Adipocyte (in vitro differentiated cells): ENCODE data around the gene ATP8A2.

ENCODE experiments used
- DNase-seq: peaks from one replicate; pipeline ENCODE4 v3.0.0-alpha.2; 2015; ENCODE audit warnings: low read depth
- H3K27me3 ChIP-seq: replicated peaks from 2 replicates; pipeline ENCODE4 v1.7.0; 2013; ENCODE audit warnings: mild to moderate bottlenecking, low read length, moderate library complexity; ENCODE audit not compliant: control insufficient read depth, insufficient read depth
- H3K36me3 ChIP-seq: 2 replicates; pipeline ENCODE4 v1.7.0; 2013; ENCODE audit warnings: low read length, mild to moderate bottlenecking, moderate library complexity; ENCODE audit not compliant: control insufficient read depth, insufficient read depth, severe bottlenecking
- H3K4me1 ChIP-seq: 2 replicates; pipeline ENCODE4 v1.7.0; 2013; ENCODE audit warnings: mild to moderate bottlenecking, low read length, moderate library complexity; ENCODE audit not compliant: control insufficient read depth, insufficient read depth
- H3K4me3 ChIP-seq: 2 replicates; pipeline ENCODE4 v1.7.0; 2013; ENCODE audit warnings: mild to moderate bottlenecking, low read length, moderate library complexity
- H3K9ac ChIP-seq: 2 replicates; pipeline ENCODE4 v1.7.0; 2013; ENCODE audit warnings: mild to moderate bottlenecking, low read length, moderate library complexity
- H3K9me3 ChIP-seq: 2 replicates; pipeline ENCODE4 v1.7.0; 2013; ENCODE audit warnings: mild to moderate bottlenecking, low read length, moderate library complexity; ENCODE audit not compliant: control insufficient read depth

Gene ATP8A2

GRCh38 chr13:25928941-25929505 lies 557.2 kb downstream of the ATP8A2 start:
- Histone ChIP-seq H3K9me3 (no peaks in the 10 kb centered on the region), H3K4me1 (no peaks in the 10 kb centered on the region), H3K27me3 (peaks cover 23% of the 10 kb centered on the region), H3K4me3 (no peak overlapping the region), H3K36me3 (no peaks in the 10 kb centered on the region), H3K9ac (no peak overlapping the region)
- DNase-seq, result no peak

GRCh38 chr13:25929816-25930215 lies 558.0 kb downstream of the ATP8A2 start:
- Histone ChIP-seq H3K4me3 (no peak overlapping the region), H3K9ac (no peak overlapping the region), H3K9me3 (no peaks in the 10 kb centered on the region), H3K4me1 (no peaks in the 10 kb centered on the region), H3K36me3 (no peaks in the 10 kb centered on the region), H3K27me3 (peaks cover 20% of the 10 kb centered on the region)
- DNase-seq, result no peak

GRCh38 chr13:25930653-25931052 lies 558.9 kb downstream of the ATP8A2 start:
- Histone ChIP-seq H3K4me3 (no peak overlapping the region), H3K27me3 (peaks cover 20% of the 10 kb centered on the region), H3K9ac (no peak overlapping the region), H3K9me3 (no peaks in the 10 kb centered on the region), H3K36me3 (no peaks in the 10 kb centered on the region), H3K4me1 (no peaks in the 10 kb centered on the region)
- DNase-seq, result no peak

DNA sequence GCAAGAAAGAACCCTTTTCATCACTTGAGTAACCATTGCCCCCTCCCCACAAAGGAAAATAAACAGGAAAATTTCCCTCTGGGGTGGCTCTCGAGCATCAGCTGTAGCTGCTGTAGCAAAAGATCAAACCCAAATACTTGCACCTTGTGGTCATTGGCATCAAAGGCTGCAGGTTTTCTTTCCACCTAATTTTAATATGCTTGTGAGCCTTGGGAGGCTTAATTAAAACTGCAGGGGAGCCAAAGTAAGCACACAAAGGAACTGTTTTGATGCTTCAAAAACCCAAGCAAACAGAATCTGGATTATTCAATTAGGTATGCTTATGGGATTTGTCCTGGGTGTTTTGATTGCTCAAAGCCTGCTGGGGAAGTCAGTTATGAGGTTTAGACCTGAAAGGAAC lies 560.6 kb downstream of the ATP8A2 start:
- Histone ChIP-seq H3K4me1 (no peaks in the 10 kb centered on the region), H3K36me3 (no peaks in the 10 kb centered on the region), H3K27me3 (peaks cover 20% of the 10 kb centered on the region), H3K9me3 (no peaks in the 10 kb centered on the region), H3K4me3 (no peak overlapping the region), H3K9ac (no peak overlapping the region)
- no peak for DNase-seq

- Histone ChIP-seq H3K27me3 (peaks cover 11% of the 10 kb centered on the region), H3K36me3 (no peaks in the 10 kb centered on the region), H3K4me1 (no peaks in the 10 kb centered on the region), H3K4me3 (no peak overlapping the region), H3K9ac (no peak overlapping the region), H3K9me3 (no peaks in the 10 kb centered on the region)
- no peak for DNase-seq
Measured at GRCh38 chr13:25933520-25933919, 561.7 kb downstream of the ATP8A2 start.

GRCh38 chr13:25934127-25934526 lies 562.4 kb downstream of the ATP8A2 start:
- no peak overlapping the region for H3K9ac ChIP-seq
- H3K9me3 ChIP-seq, result no peaks in the 10 kb centered on the region
- no peaks in the 10 kb centered on the region for H3K4me1 ChIP-seq
- H3K4me3 ChIP-seq, result no peak overlapping the region
- peaks cover 8% of the 10 kb centered on the region for H3K27me3 ChIP-seq
- no peak for DNase-seq
- H3K36me3 ChIP-seq, result no peaks in the 10 kb centered on the region

DNA sequence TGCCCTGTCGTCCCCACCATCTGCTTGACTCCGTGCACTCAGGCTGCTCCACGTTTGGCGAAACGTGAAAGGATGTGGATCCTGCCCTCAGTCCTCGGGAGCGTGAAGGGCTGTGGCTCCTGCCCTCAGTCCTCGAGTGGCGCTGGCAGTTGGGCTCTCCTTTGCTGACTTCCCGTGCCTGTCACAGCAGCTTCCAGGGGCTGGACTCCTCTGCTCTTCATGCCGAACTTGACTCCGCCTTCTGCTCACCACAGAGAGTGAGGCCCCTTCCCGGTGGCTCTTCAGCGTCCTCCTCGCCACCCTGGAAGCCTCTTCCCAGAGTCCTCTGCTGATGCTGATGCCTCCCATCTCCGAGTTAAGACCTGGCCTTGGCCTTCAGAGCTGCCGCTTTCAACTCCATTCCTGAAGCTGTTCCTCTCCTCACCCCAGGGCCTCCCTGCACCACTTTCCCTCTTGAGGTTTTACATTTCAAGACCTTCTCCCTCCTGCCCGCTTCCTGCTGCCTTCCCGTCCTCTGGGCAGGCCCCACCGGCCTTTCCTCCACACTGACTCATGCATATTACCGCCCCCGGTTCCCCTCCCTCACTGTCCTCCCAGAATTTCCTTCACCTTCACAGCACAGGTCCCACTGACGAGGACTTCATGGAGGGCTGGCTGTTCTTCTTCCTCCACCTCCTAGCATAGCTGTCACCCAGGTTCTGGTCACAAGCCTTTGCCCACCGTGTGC lies 568.4 kb downstream of the ATP8A2 start:
- no peaks in the 10 kb centered on the region for H3K9me3 ChIP-seq
- no peak for DNase-seq
- no peak overlapping the region for H3K9ac ChIP-seq
- peaks cover 22% of the 10 kb centered on the region for H3K27me3 ChIP-seq
- H3K4me3 ChIP-seq, result no peak overlapping the region
- peaks cover 3% of the 10 kb centered on the region for H3K4me1 ChIP-seq
- no peaks in the 10 kb centered on the region for H3K36me3 ChIP-seq

GRCh38 chr13:25943081-25943480 lies 571.3 kb downstream of the ATP8A2 start:
- H3K36me3 ChIP-seq, result no peaks in the 10 kb centered on the region
- H3K9me3 ChIP-seq, result no peaks in the 10 kb centered on the region
- H3K9ac ChIP-seq, result no peak overlapping the region
- peaks cover 3% of the 10 kb centered on the region for H3K4me1 ChIP-seq
- no peak overlapping the region for H3K4me3 ChIP-seq
- no peak for DNase-seq
- H3K27me3 ChIP-seq, result peaks cover 31% of the 10 kb centered on the region

- no peak overlapping the region for H3K9ac ChIP-seq
- peaks cover 37% of the 10 kb centered on the region for H3K27me3 ChIP-seq
- DNase-seq, result peak; percentile 82
- peaks cover 3% of the 10 kb centered on the region for H3K9me3 ChIP-seq
- no peak overlapping the region for H3K4me3 ChIP-seq
- peaks cover 3% of the 10 kb centered on the region for H3K4me1 ChIP-seq
- H3K36me3 ChIP-seq, result no peaks in the 10 kb centered on the region
Measured at GRCh38 chr13:25943658-25944057, 571.9 kb downstream of the ATP8A2 start.

- H3K4me1 ChIP-seq, result peaks cover 3% of the 10 kb centered on the region
- no peak overlapping the region for H3K9ac ChIP-seq
- H3K27me3 ChIP-seq, result peaks cover 32% of the 10 kb centered on the region
- peaks cover 5% of the 10 kb centered on the region for H3K9me3 ChIP-seq
- no peak overlapping the region for H3K4me3 ChIP-seq
- DNase-seq, result peak; percentile 44
- no peaks in the 10 kb centered on the region for H3K36me3 ChIP-seq
Measured at GRCh38 chr13:25945596-25945995, 573.8 kb downstream of the ATP8A2 start.

DNA sequence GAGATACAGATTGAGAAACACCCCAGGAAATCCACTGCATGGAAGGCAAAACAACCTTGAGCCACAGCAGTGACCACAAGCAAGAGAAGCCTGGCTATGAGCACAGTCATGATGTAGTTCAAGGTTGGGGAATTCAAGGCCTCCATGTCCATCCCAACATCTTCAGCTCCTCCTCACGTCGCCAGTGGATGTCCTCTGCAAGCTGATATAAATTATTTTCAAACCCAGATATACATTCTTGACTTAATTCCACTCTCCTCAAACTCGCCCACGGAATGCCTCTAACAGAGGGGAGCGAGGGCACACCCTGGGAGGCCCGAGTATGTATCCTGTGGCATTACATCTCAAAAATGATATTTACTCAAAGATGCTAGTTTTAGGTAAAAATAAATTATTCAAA lies 574.5 kb downstream of the ATP8A2 start:
- Histone ChIP-seq H3K9me3 (peaks cover 11% of the 10 kb centered on the region), H3K27me3 (peaks cover 27% of the 10 kb centered on the region), H3K4me3 (no peak overlapping the region), H3K36me3 (no peaks in the 10 kb centered on the region), H3K4me1 (peaks cover 3% of the 10 kb centered on the region), H3K9ac (no peak overlapping the region)
- peak; percentile 22 for DNase-seq

- no peak for DNase-seq
- Histone ChIP-seq H3K9me3 (peaks cover 11% of the 10 kb centered on the region), H3K27me3 (peaks cover 30% of the 10 kb centered on the region), H3K9ac (no peak overlapping the region), H3K4me3 (no peak overlapping the region), H3K36me3 (no peaks in the 10 kb centered on the region), H3K4me1 (no peaks in the 10 kb centered on the region)
Measured at GRCh38 chr13:25948910-25949309, 577.1 kb downstream of the ATP8A2 start.
